A673 (cell line): Measurements from ENCODE around the gene NMT1. TPM values are rescaled to one million over a fixed set of nuclear protein-coding genes. Genes with fewer than 3 reads are reported as not detected.

Experiments used
- BruUV-seq: library from RNA; stranded (reverse); fragments of 400-500 nt; replicated peaks from 2 replicates; lab custom pipeline; 2021; lab: Mats Ljungman, UMichigan
- CTCF ChIA-PET: fragments of 300-600 bp; sonication (Branson Sonifier 250); formaldehyde crosslinking; loops from one replicate; lab custom pipeline; 2022; ENCODE audit warnings: antibody characterized with exemption; lab: Charles Lee
- POLR2A ChIA-PET: fragments of 300-600 bp; sonication (Branson Sonifier 250); formaldehyde crosslinking; loops from one replicate; lab custom pipeline; 2022; ENCODE audit warnings: antibody characterized with exemption; ENCODE audit not compliant: low non-redundant PET; lab: Charles Lee
- DNase-seq: peaks from one replicate; pipeline ENCODE4 v3.0.0-alpha.2; 2015; ENCODE audit warnings: low spot score
- H3K27ac ChIP-seq: fragments of 200-600 bp; sonication (generic); 2 replicates; pipeline ENCODE4 v1.5.1; 2016; ENCODE audit warnings: mixed run types, low read depth, mild to moderate bottlenecking, mixed read lengths, antibody characterized with exemption, low read length; ENCODE audit not compliant: poor library complexity, severe bottlenecking
- H3K27me3 ChIP-seq: fragments of 200-600 bp; sonication (generic); replicated peaks from 2 replicates; pipeline ENCODE4 v1.6.1; 2017; ENCODE audit warnings: mixed run types, low read depth, mild to moderate bottlenecking, mixed read lengths, antibody characterized with exemption, low read length; ENCODE audit not compliant: insufficient read depth, poor library complexity
- H3K36me3 ChIP-seq: fragments of 200-600 bp; sonication (generic); 2 replicates; pipeline ENCODE4 v1.6.1; 2016; ENCODE audit warnings: mixed run types, mild to moderate bottlenecking, mixed read lengths, antibody characterized with exemption, low read length; ENCODE audit not compliant: insufficient read depth, poor library complexity, severe bottlenecking
- H3K4me1 ChIP-seq: fragments of 200-600 bp; sonication (generic); 2 replicates; pipeline ENCODE4 v1.6.1; 2017; ENCODE audit warnings: mixed run types, mild to moderate bottlenecking, mixed read lengths, antibody characterized with exemption, low read length; ENCODE audit not compliant: insufficient read depth, poor library complexity, severe bottlenecking
- H3K4me3 ChIP-seq: fragments of 200-600 bp; sonication (generic); 2 replicates; pipeline ENCODE4 v1.5.1; 2016; ENCODE audit warnings: low read depth, mixed run types, mild to moderate bottlenecking, mixed read lengths, low read length; ENCODE audit not compliant: poor library complexity, severe bottlenecking
- H3K9me3 ChIP-seq: fragments of 200-600 bp; sonication (generic); 2 replicates; pipeline ENCODE4 v1.6.1; 2016; ENCODE audit warnings: mixed run types, low read depth, mild to moderate bottlenecking, mixed read lengths, antibody characterized with exemption, low read length; ENCODE audit not compliant: poor library complexity, severe bottlenecking
- EZH2 ChIP-seq: fragments of 200-600 bp; sonication (generic); IDR thresholded peaks from 2 replicates; pipeline ENCODE4 v1.6.1; 2017; ENCODE audit warnings: borderline replicate concordance, low read depth, mild to moderate bottlenecking, mixed read lengths, antibody characterized with exemption, low read length; ENCODE audit not compliant: poor library complexity, severe bottlenecking
- intact Hi-C: fragments of 100-400 bp; cut with micrococcal nuclease; formaldehyde crosslinking; loops from one replicate; pipeline ENCODE4 v1.10.0; 2022; ENCODE audit not compliant: unreplicated experiment
- total RNA-seq: library from RNA; stranded (reverse); gene quantifications from 2 replicates; pipeline ENCODE4 v1.2.3, GENCODE V29; 2021
- TF ChIP-seq, protein P1 (sequence below): fragments of 300-800, 200-600 bp; sonication (generic); conservative IDR thresholded peaks from 2 replicates; pipeline ENCODE4 v1.5.1; 2017; ENCODE audit warnings: low read depth, mild to moderate bottlenecking, antibody characterized with exemption, low read length, moderate library complexity, mixed read lengths

The NMT1 gene
- total RNA-seq, 1 experiment from 2014 or later = 108 TPM

DNA sequence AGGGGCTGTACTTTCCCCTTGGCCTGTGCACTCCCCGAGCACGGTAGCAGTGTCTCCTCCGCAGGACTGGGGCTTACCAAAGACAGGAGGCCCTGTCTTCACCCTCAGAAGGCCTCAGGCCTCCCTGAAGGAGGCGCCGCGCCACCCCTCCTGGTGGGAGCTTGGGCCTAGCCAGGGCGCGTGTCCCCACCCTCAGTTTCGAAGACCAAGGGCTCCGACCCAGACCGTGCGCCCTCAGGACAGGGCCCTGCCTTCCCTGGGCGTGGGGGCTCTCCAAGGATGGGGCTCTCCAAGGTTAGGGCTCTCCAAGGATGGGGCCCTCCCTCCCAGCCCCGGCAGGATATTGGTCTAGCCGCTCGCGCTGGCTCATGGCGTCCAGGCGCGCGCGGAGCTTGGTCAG lies 59.4 kb downstream of the NMT1 start:
- BruUV-seq = no TSS peak
- Histone ChIP-seq H3K4me1 (no peaks in the 10 kb centered on the region), H3K27ac (no peak overlapping the region), H3K27me3 (no peaks in the 10 kb centered on the region), H3K36me3 (no peaks in the 10 kb centered on the region), H3K9me3 (no peaks in the 10 kb centered on the region), H3K4me3 (no peak overlapping the region)
- intact Hi-C loops = no loop called here
- TF ChIP-seq, protein P1, sequence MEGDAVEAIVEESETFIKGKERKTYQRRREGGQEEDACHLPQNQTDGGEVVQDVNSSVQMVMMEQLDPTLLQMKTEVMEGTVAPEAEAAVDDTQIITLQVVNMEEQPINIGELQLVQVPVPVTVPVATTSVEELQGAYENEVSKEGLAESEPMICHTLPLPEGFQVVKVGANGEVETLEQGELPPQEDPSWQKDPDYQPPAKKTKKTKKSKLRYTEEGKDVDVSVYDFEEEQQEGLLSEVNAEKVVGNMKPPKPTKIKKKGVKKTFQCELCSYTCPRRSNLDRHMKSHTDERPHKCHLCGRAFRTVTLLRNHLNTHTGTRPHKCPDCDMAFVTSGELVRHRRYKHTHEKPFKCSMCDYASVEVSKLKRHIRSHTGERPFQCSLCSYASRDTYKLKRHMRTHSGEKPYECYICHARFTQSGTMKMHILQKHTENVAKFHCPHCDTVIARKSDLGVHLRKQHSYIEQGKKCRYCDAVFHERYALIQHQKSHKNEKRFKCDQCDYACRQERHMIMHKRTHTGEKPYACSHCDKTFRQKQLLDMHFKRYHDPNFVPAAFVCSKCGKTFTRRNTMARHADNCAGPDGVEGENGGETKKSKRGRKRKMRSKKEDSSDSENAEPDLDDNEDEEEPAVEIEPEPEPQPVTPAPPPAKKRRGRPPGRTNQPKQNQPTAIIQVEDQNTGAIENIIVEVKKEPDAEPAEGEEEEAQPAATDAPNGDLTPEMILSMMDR = no peak
- no peak for TF ChIP-seq EZH2
- CTCF ChIA-PET = no interaction called here
- DNase-seq = no peak
- POLR2A ChIA-PET = no interaction called here

DNA sequence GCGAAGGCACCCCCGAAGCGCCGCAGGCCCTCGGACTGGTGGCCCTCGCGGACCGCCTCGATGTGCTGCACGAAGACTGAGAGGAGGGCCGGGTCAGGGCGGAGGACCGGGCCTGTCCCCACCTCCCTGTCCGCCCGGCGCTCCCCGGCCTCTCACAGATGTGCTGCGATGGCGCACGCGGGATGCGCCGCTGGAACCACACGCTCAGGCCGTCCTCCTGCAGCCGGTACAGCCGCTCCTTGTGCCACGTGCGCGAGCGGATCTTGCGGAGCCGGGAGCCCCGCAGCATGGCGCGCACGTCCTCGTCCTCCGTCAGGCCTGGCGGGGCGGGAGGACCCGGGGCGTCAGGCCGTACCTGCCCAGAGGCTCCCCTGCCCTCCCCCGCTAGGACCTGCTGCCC lies 59.9 kb downstream of the NMT1 start:
- TF ChIP-seq, protein P1 = no peak
- TF ChIP-seq EZH2 = no peak
- intact Hi-C loops = no loop called here
- no peaks in the 10 kb centered on the region for H3K4me1 ChIP-seq
- ChIA-PET CTCF (no interaction called here), POLR2A (no interaction called here)
- no peaks in the 10 kb centered on the region for H3K9me3 ChIP-seq
- H3K27me3 ChIP-seq = no peaks in the 10 kb centered on the region
- H3K36me3 ChIP-seq = no peaks in the 10 kb centered on the region
- no TSS peak for BruUV-seq
- no peak overlapping the region for H3K4me3 ChIP-seq
- no peak overlapping the region for H3K27ac ChIP-seq
- no peak for DNase-seq

DNA sequence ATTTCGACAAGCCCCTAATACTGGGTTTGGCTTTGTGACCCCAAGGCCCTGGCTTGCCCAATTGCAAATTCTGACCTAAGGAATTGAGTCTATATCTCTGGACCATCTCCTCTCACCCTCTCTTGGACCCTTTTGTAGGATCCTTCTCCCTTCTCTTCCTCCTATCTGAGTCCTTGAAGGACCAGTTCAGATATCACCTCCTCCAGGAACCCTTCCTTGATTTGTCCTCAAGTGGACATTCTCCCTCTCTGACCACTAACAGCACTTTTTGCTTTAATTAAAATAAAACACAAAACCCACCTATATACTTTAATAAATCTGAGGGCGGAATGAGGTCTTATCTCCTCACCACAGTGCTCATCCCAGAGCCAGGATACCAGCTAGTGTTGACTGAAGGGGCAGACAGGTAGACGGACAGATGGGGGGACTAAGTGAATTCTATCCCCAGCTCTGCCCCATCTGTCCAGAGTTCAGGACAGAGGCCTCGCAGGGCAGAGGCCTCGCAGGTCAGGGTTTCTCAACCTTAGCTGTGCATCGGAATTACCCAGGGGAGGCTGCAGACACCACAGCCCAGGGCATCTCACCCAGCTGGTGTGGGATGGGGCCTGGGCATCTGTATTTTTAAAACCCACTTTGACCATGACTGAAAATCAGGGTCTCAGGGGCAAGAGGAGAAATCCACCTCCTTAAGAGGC lies 62.1 kb downstream of the NMT1 start:
- intact Hi-C loops = no loop called here

More for the DNA sequence above, 62.1 kb downstream of the NMT1 start:
- TF ChIP-seq, protein P1 = no peak
- TF ChIP-seq EZH2 = no peak
- Histone ChIP-seq H3K4me3 (no peak overlapping the region), H3K27ac (no peak overlapping the region), H3K27me3 (no peaks in the 10 kb centered on the region), H3K9me3 (no peaks in the 10 kb centered on the region), H3K36me3 (no peaks in the 10 kb centered on the region), H3K4me1 (no peaks in the 10 kb centered on the region)
- DNase-seq = no peak
- ChIA-PET POLR2A (no interaction called here), CTCF (no interaction called here)
- BruUV-seq = no TSS peak
